IMR-90 (cell line): ENCODE measurements around the gene EZR. TPM values are rescaled to one million over a fixed set of nuclear protein-coding genes. Genes with fewer than 3 reads are reported as not detected.

Source experiments
- ATAC-seq: fragments of 200-7000 bp; cut with Tn5 transposase; 2 replicates; pipeline ENCODE4 v1.9.1; 2020; ENCODE audit warnings: low read depth, mild to moderate bottlenecking, moderate library complexity
- BruUV-seq: library from RNA; stranded (reverse); fragments of 400-500 nt; replicated peaks from 2 replicates; lab custom pipeline; 2021; lab: Mats Ljungman, UMichigan
- CTCF ChIA-PET: fragments of 300-600 bp; formaldehyde crosslinking; extraction: SDS; loops from one replicate; lab custom pipeline; 2021; ENCODE audit warnings: antibody characterized with exemption; lab: Yijun Ruan, JAX
- POLR2A ChIA-PET: fragments of 300-600 bp; sonication (Branson Sonifier 250); formaldehyde crosslinking; loops from one replicate; lab custom pipeline; 2022; ENCODE audit warnings: antibody characterized with exemption; ENCODE audit not compliant: unreplicated experiment; lab: Charles Lee
- DNase-seq: peaks from one replicate; pipeline ENCODE4 v3.0.0; 2013
- H2AFZ ChIP-seq: replicated peaks from 2 replicates; pipeline ENCODE3; 2013; ENCODE audit warnings: low read length, mild to moderate bottlenecking; ENCODE audit not compliant: poor library complexity
- H2AK5ac ChIP-seq: 2 replicates; pipeline ENCODE4 v1.6.1; 2013; ENCODE audit warnings: low read depth, low read length, inconsistent platforms
- H2AK9ac ChIP-seq: replicated peaks from 2 replicates; pipeline ENCODE3; 2013; ENCODE audit warnings: mild to moderate bottlenecking, low read depth, low read length, moderate library complexity; ENCODE audit not compliant: poor library complexity
- H2BK120ac ChIP-seq: 2 replicates; pipeline ENCODE4 v1.6.1; 2013; ENCODE audit warnings: low read depth, low read length, inconsistent platforms
- H2BK15ac ChIP-seq: 3 replicates; pipeline ENCODE4 v1.6.1; 2013; ENCODE audit warnings: low read depth, low read length, inconsistent platforms
- H2BK20ac ChIP-seq: 2 replicates; pipeline ENCODE4 v1.6.1; 2013; ENCODE audit warnings: low read depth, mild to moderate bottlenecking, inconsistent platforms, low read length, moderate library complexity
- H2BK5ac ChIP-seq: 2 replicates; pipeline ENCODE4 v1.6.1; 2013; ENCODE audit warnings: mild to moderate bottlenecking, low read depth, low read length, inconsistent platforms; ENCODE audit not compliant: poor library complexity, severe bottlenecking
- H3K14ac ChIP-seq: replicated peaks from 2 replicates; pipeline ENCODE4 v1.6.1; 2013; ENCODE audit warnings: low read depth, low read length, inconsistent platforms
- H3K18ac ChIP-seq: 2 replicates; pipeline ENCODE4 v1.6.1; 2013; ENCODE audit warnings: low read depth, low read length, control low read depth
- H3K23ac ChIP-seq: 2 replicates; pipeline ENCODE4 v1.6.1; 2013; ENCODE audit warnings: low read depth, low read length, inconsistent platforms
- H3K27ac ChIP-seq: 2 replicates; pipeline ENCODE4 v1.5.1; 2013; ENCODE audit warnings: mild to moderate bottlenecking, control low read depth, low read length; ENCODE audit not compliant: insufficient read depth
- H3K27me3 ChIP-seq: 2 replicates; pipeline ENCODE4 v1.6.1; 2013; ENCODE audit warnings: low read length; ENCODE audit not compliant: control insufficient read depth, insufficient read depth
- H3K36me3 ChIP-seq: 2 replicates; pipeline ENCODE4 v1.6.1; 2013; ENCODE audit warnings: low read length, mixed read lengths; ENCODE audit not compliant: control insufficient read depth, insufficient read depth
- H3K4ac ChIP-seq: 2 replicates; pipeline ENCODE4 v1.6.1; 2013; ENCODE audit warnings: low read depth, low read length, inconsistent platforms
- H3K4me1 ChIP-seq: 2 replicates; pipeline ENCODE4 v1.6.1; 2013; ENCODE audit warnings: low read length, mixed read lengths; ENCODE audit not compliant: control insufficient read depth, insufficient read depth
- H3K4me2 ChIP-seq: 2 replicates; pipeline ENCODE4 v1.6.1; 2013; ENCODE audit warnings: low read depth, mild to moderate bottlenecking, control low read depth, low read length, moderate library complexity
- H3K4me3 ChIP-seq: 2 replicates; pipeline ENCODE4 v1.5.1; 2013; ENCODE audit warnings: low read depth, mild to moderate bottlenecking, control low read depth, low read length, moderate library complexity; ENCODE audit not compliant: insufficient read depth
- H3K56ac ChIP-seq: 2 replicates; pipeline ENCODE4 v1.6.1; 2013; ENCODE audit warnings: low read length, inconsistent platforms; ENCODE audit not compliant: insufficient read depth; ENCODE audit errors: extremely low read depth
- H3K79me1 ChIP-seq, 2 experiments: 2 replicates each; pipeline ENCODE4 v1.6.1; 2013; ENCODE audit warnings: low read length in 2 of 2, inconsistent platforms in 1 of 2, low read depth in 1 of 2
- H3K9ac ChIP-seq: 2 replicates; pipeline ENCODE4 v1.6.1; 2013; ENCODE audit warnings: low read depth, low read length, control low read depth
- H3K9me1 ChIP-seq: 2 replicates; pipeline ENCODE4 v1.6.1; 2013; ENCODE audit warnings: low read length, inconsistent platforms; ENCODE audit not compliant: insufficient read depth
- H3K9me3 ChIP-seq: 2 replicates; pipeline ENCODE4 v1.6.1; 2013; ENCODE audit warnings: low read length; ENCODE audit not compliant: control insufficient read depth, insufficient read depth
- H4K20me1 ChIP-seq: 2 replicates; pipeline ENCODE4 v1.6.1; 2013; ENCODE audit warnings: low read length, inconsistent platforms; ENCODE audit not compliant: insufficient read depth
- H4K5ac ChIP-seq: 2 replicates; pipeline ENCODE4 v1.6.1; 2013; ENCODE audit warnings: mild to moderate bottlenecking, low read depth, low read length, control low read depth
- H4K8ac ChIP-seq, 2 experiments: 2 replicates each; pipeline ENCODE4 v1.6.1; 2013; ENCODE audit warnings: low read depth in 2 of 2, low read length in 2 of 2, control low read depth in 1 of 2, inconsistent platforms in 1 of 2
- H4K91ac ChIP-seq: 2 replicates; pipeline ENCODE4 v1.6.1; 2013; ENCODE audit warnings: low read depth, low read length, inconsistent platforms; ENCODE audit not compliant: insufficient read depth
- ELK1 ChIP-seq: fragments of 150-350 bp; IDR thresholded peaks from 2 replicates; pipeline ENCODE4 v1.6.1; 2016; ENCODE audit warnings: low read depth, mild to moderate bottlenecking, low read length, moderate library complexity, borderline replicate concordance
- MXI1 ChIP-seq: IDR thresholded peaks from 2 replicates; pipeline ENCODE4 v1.6.1; 2012; ENCODE audit warnings: low read depth, mild to moderate bottlenecking, low read length, moderate library complexity, borderline replicate concordance
- WGBS, 2 experiments: methylation state at CpG; one replicate each; pipeline versions ENCODE4 v1.1.5 to v1.1.7; 2013; ENCODE audit warnings: missing lambda C conversion rate in 2 of 2; ENCODE audit not compliant: insufficient read length in 1 of 2; ENCODE audit errors: extremely low coverage in 2 of 2; 5-methylcytosine and 5-hydroxymethylcytosine counted together
- dilution Hi-C: fragments of 300-500 bp; cut with HindIII; formaldehyde crosslinking; loops from one replicate; pipeline ENCODE4 v1.14.3; 2018; ENCODE audit warnings: low sequenced_read_pairs; ENCODE audit not compliant: unreplicated experiment
- in situ Hi-C: fragments of 300-500 bp; cut with MboI; formaldehyde crosslinking; loops from 3 replicates; pipeline ENCODE4 v1.14.3; 2019; ENCODE audit warnings: low sequenced_read_pairs, inconsistent platforms, mixed read lengths
- intact Hi-C: fragments of 100-400 bp; cut with micrococcal nuclease; formaldehyde crosslinking; loops from 2 replicates; pipeline ENCODE4 v1.10.0; 2022
- polyA plus RNA-seq, 3 experiments: library from polyadenylated mRNA; depleted of rRNA; stranded (reverse); fragments of >200 nt; gene quantifications; 2 replicates each; pipeline ENCODE4 v1.2.3, GENCODE V29; 2012; ENCODE audit warnings: low replicate concordance in 1 of 3
- total RNA-seq: library from RNA; depleted of rRNA; stranded (reverse); fragments of >200 nt; gene quantifications from 2 replicates; pipeline ENCODE4 v1.2.3, GENCODE V29; 2012

The EZR gene
- total and polyA plus RNA-seq, 2 of the 4 experiments (the other 2 are of a cell fraction) = 83.8 to 145 TPM

DNA sequence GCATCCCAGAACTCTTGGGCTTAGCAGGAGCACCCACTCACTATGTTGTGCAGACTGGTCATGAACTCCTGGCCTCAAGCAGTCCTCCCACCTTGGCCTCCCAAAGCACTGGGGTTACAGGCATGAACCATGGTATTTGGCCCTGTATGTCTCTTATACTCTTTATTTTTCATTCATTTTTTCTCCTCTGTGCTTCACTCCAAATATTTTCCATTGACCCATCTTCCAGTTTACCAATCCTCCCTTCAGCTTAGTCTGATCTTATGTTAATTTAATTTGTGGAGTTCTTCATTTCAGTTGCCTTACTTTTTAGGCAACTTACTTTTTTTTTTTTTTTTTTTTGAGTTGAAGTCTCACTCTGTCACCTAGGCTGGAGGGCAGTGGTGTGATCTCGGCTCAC lies 79.5 kb downstream of the EZR start:
- no peak overlapping the region for H2AK5ac ChIP-seq
- H4K5ac ChIP-seq = no peak overlapping the region
- H3K18ac ChIP-seq = no peak overlapping the region
- intact Hi-C loops = no loop called here
- ATAC-seq (no peak), DNase-seq (no peak)
- in situ Hi-C loops = no loop called here
- no peak overlapping the region for H3K4me3 ChIP-seq
- dilution Hi-C loops = no loop called here
- no peaks in the 10 kb centered on the region for H4K20me1 ChIP-seq
- H3K14ac ChIP-seq = no peak overlapping the region
- no peaks in the 10 kb centered on the region for H3K79me1 ChIP-seq
- no peak overlapping the region for H3K23ac ChIP-seq
- no peak overlapping the region for H2BK120ac ChIP-seq
- no peak overlapping the region for H2AFZ ChIP-seq
- peaks cover 8% of the 10 kb centered on the region; the same call in 1 of the 2 replicates for H3K9me1 ChIP-seq
- H3K4me1 ChIP-seq = no peaks in the 10 kb centered on the region
- no CpG with 5 or more reads among the region's 1 CpG for WGBS, 2 experiments
- H3K56ac ChIP-seq = no peak overlapping the region
- H3K4me2 ChIP-seq = no peak overlapping the region
- H3K9me3 ChIP-seq = peaks cover 2% of the 10 kb centered on the region; the same call in 1 of the 2 replicates
- H2BK15ac ChIP-seq = no peak overlapping the region
- H2AK9ac ChIP-seq = no peak overlapping the region
- no peaks in the 10 kb centered on the region for H3K27me3 ChIP-seq
- POLR2A ChIA-PET = no interaction called here
- no peak overlapping the region for H3K4ac ChIP-seq
- CTCF ChIA-PET = no interaction called here
- H3K27ac ChIP-seq = no peak overlapping the region
- no peaks in the 10 kb centered on the region for H3K36me3 ChIP-seq
- TF ChIP-seq MXI1 = no peak
- TF ChIP-seq ELK1 = no peak
- H4K91ac ChIP-seq = no peak overlapping the region
- H2BK5ac ChIP-seq = no peak overlapping the region
- no TSS peak for BruUV-seq
- H3K9ac ChIP-seq = no peak overlapping the region
- H4K8ac ChIP-seq = no peak overlapping the region
- H2BK20ac ChIP-seq = no peak overlapping the region
